Sciatic nerve (tissue), 2 donors: ENCODE results near the gene TM4SF18. TPM values are rescaled to one million over a fixed set of nuclear protein-coding genes. Genes with fewer than 3 reads are reported as not detected.

Experiments
- ATAC-seq: fragments of 200-7000 bp; cut with Tn5 transposase; one replicate; pipeline ENCODE4 v1.9.1; 2020; ENCODE audit warnings: mild to moderate bottlenecking, moderate library complexity
- DNase-seq: peaks from one replicate; pipeline ENCODE4 v3.0.0-alpha.2; 2020; ENCODE audit warnings: low spot score
- intact Hi-C: fragments of 100-400 bp; cut with DNase I; formaldehyde crosslinking; loops from one replicate; pipeline ENCODE4 v1.14.2; 2022
- total RNA-seq: library from RNA; stranded (reverse); fragmentation: NEBNext Ultra II Directional; extraction: Animal tissue kit (Norgen Biotek cat#: 25700); gene quantifications from one replicate; pipeline ENCODE4 v1.2.1, GENCODE V29; 2021
- donor health status: DM: no; HTN: no; CAD: no.
- donor health status: DM: no; HTN: no; CAD: no.

Gene TM4SF18
- total RNA-seq, 1 donor from 2014 or later: 11.8 TPM

- no peak for ATAC-seq
- DNase-seq: no peak
- intact Hi-C loops: no loop called here
Measured at GRCh38 chr3:149336925-149337324, 3.5 kb upstream of the TM4SF18 start.

- DNase-seq (no peak), ATAC-seq (no peak)
- intact Hi-C loops: no loop called here
Measured at GRCh38 chr3:149332771-149333170, 665 bp downstream of the TM4SF18 start.

GRCh38 chr3:149332227-149332765 lies 1.1 kb downstream of the TM4SF18 start:
- ATAC-seq (no peak), DNase-seq (no peak)
- intact Hi-C loops: no loop called here

- no peak for DNase-seq
- no peak for ATAC-seq
- intact Hi-C loops: no loop called here
Measured at GRCh38 chr3:149331396-149331795, 2.0 kb downstream of the TM4SF18 start.

GRCh38 chr3:149330609-149331331 lies 2.7 kb downstream of the TM4SF18 start:
- intact Hi-C loops: no loop called here
- DNase-seq (no peak), ATAC-seq (no peak)

GRCh38 chr3:149327156-149327555 lies 6.3 kb downstream of the TM4SF18 start:
- DNase-seq (no peak), ATAC-seq (no peak)
- intact Hi-C loops: no loop called here

- intact Hi-C loops: no loop called here
- no peak for DNase-seq
- ATAC-seq: no peak
Measured at GRCh38 chr3:149325581-149325980, 7.9 kb downstream of the TM4SF18 start.

GRCh38 chr3:149324332-149324731 lies 9.1 kb downstream of the TM4SF18 start:
- intact Hi-C loops: no loop called here
- DNase-seq (no peak), ATAC-seq (no peak)

GRCh38 chr3:149321640-149322039 lies 11.8 kb downstream of the TM4SF18 start:
- intact Hi-C loops: no loop called here
- no peak for DNase-seq
- no peak for ATAC-seq

GRCh38 chr3:149321136-149321535 lies 12.3 kb downstream of the TM4SF18 start:
- DNase-seq: no peak
- intact Hi-C loops: no loop called here
- no peak for ATAC-seq

GRCh38 chr3:149319750-149320149 lies 13.7 kb downstream of the TM4SF18 start:
- ATAC-seq (peak; percentile 51), DNase-seq (no peak)
- intact Hi-C loops: no loop called here

GRCh38 chr3:149317072-149317471 lies 16.4 kb downstream of the TM4SF18 start:
- intact Hi-C loops: no loop called here
- no peak for DNase-seq
- no peak for ATAC-seq

- no peak for DNase-seq
- no peak for ATAC-seq
- intact Hi-C loops: no loop called here
Measured at GRCh38 chr3:149316437-149316836, 17.0 kb downstream of the TM4SF18 start.

- DNase-seq (no peak), ATAC-seq (no peak)
- intact Hi-C loops: no loop called here
Measured at GRCh38 chr3:149315694-149316093, 17.7 kb downstream of the TM4SF18 start.

- DNase-seq (no peak), ATAC-seq (peak; percentile 64)
- intact Hi-C loops: no loop called here
Measured at GRCh38 chr3:149314807-149315578, 18.4 kb downstream of the TM4SF18 start.

GRCh38 chr3:149313542-149313941 lies 19.9 kb downstream of the TM4SF18 start:
- no peak for ATAC-seq
- intact Hi-C loops: no loop called here
- DNase-seq: no peak

- intact Hi-C loops: no loop called here
- ATAC-seq: no peak
- no peak for DNase-seq
Measured at GRCh38 chr3:149310796-149311534, 22.5 kb downstream of the TM4SF18 start.

GRCh38 chr3:149307435-149307783 lies 26.0 kb downstream of the TM4SF18 start:
- intact Hi-C loops: no loop called here
- ATAC-seq: no peak

GRCh38 chr3:149306751-149307434 lies 26.5 kb downstream of the TM4SF18 start:
- no peak for ATAC-seq
- no peak for DNase-seq
- intact Hi-C loops: no loop called here

More at GRCh38 chr3:149307435-149307783, 26.0 kb downstream of the TM4SF18 start:
- DNase-seq: no peak
